ENCODE measurements around the gene HYAL3. TPM values are rescaled to one million over a fixed set of nuclear protein-coding genes. Genes with fewer than 3 reads are reported as not detected.

The HYAL3 gene
- total and polyA plus RNA-seq, 2 of the 8 experiments (the other 6 are each of a cell fraction or from before 2014, with no cell fraction given), result 3.2 to 12.2 TPM

DNA sequence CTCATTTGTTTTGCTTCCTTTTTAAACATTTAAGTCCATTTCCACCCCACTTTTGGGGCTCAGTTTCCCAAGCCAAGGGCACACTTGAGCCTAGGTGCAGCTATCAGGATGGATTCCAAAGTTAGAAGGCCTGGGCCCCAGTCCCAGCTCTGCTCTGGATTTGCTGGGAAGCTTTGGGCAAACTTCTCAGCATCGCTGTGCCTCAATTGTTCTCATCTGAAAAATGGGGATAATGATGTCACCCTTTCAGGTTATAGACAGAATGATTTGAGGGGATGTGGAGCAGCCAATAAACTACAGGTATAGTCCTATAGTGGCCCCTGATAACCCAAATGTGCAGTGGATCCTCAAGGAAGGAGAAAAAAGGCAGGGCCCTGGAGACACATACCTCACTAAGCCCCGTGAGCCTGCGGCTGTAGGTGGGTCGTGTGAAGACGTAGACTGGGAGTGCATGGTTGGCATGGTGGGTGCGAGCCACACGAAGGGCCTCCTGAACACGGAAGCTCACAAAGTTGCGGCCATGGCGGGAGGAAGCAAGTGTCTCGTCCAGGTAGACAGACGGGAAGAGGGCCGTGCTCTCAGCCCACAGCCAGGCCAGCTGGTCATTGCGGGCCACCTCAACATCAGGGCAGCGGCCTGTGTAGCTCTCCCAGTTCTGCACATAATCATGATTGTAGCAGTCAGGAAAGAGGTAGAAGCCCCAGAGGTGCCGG lies 20.1 kb upstream of the HYAL3 start:
- no peak overlapping the region for H4K91ac ChIP-seq (replicated peaks; ENCODE audit: insufficient read length, low read length)
- ChIA-PET CTCF (ENCODE audit: partially characterized antibody) (interaction anchor here (0.6 to 3.9 kb wide), 9 partner anchors 9 to 198 kb away, joined by 3 to 17 read pairs (median 4); partner anchors contain the start of genes HYAL1 and TUSC2), POLR2A (ENCODE audit: partially characterized antibody) (interaction anchor here (0.8 to 12.6 kb wide), 7 partner anchors 10 to 68 kb away, joined by 3 to 149 read pairs (median 5); partner anchors contain the start of genes HYAL1, HYAL3, NAA80 and TUSC2)
- H3K27me3 ChIP-seq (replicated peaks in 1 of 4; ENCODE audit: control insufficient read depth in 3 of 4, extremely low read depth in 1 of 4, insufficient read depth in 3 of 4, low read length in 3 of 4), result no peaks in the 10 kb centered on the region
- DNase-seq (ENCODE audit: low read depth in 1 of 2, low spot score in 2 of 2) (no peak), FAIRE-seq (no peak)
- H4K20me1 ChIP-seq (replicated peaks in 1 of 2; ENCODE audit: control insufficient read depth in 1 of 2, insufficient read depth in 2 of 2, low read length in 2 of 2), result peaks cover 19 to 35% of the 10 kb centered on the region in 2 experiments
- H4K5ac ChIP-seq (ENCODE audit: insufficient read length, low read depth, low read length), result no peak overlapping the region
- H2BK12ac ChIP-seq (ENCODE audit: low read depth, low read length), result no peak overlapping the region
- no peaks in the 10 kb centered on the region for H3K9me3 ChIP-seq (ENCODE audit: insufficient read depth in 2 of 2, low read depth in 1 of 2, low read length in 1 of 2)
- peaks cover 17% of the 10 kb centered on the region for H3K23me2 ChIP-seq (ENCODE audit: low read depth, low read length)
- H2BK5ac ChIP-seq (ENCODE audit: low read depth, low read length), result no peak overlapping the region
- no peak overlapping the region; the same call in 1 of the 2 replicates for H4K8ac ChIP-seq (ENCODE audit: extremely low read depth, insufficient read depth, low read length)
- H3K79me1 ChIP-seq (ENCODE audit: low read depth, low read length), result peaks cover 20% of the 10 kb centered on the region
- H3K23ac ChIP-seq (ENCODE audit: insufficient read length), result no peak overlapping the region
- H3K56ac ChIP-seq (replicated peaks; ENCODE audit: insufficient read length, low read depth, low read length), result no peak overlapping the region
- WGBS, 2 experiments (ENCODE audit: extremely low coverage in 1 of 2, insufficient coverage in 1 of 2, insufficient read length in 1 of 2, insufficient replicate concordance in 2 of 2, low coverage in 1 of 2, low lambda C conversion rate in 2 of 2, missing lambda C conversion rate in 1 of 2), result 96% methylated on average over 16 of the region's 16 CpGs; no CpG with 5 or more reads in 1 of the 2 experiments
- H3K4ac ChIP-seq (replicated peaks; ENCODE audit: insufficient read length, low read depth, low read length), result no peak overlapping the region
- H3K18ac ChIP-seq (ENCODE audit: extremely low read depth, low read length), result no peak overlapping the region
- H3K9ac ChIP-seq (replicated peaks in 1 of 4; ENCODE audit: extremely low read depth in 1 of 4, low read depth in 3 of 4, low read length in 3 of 4), result no peak overlapping the region
- peaks cover 0 to 33% (median 19%) of the 10 kb centered on the region in 4 experiments; a peak in 6 of 7 replicates for H3K4me1 ChIP-seq (replicated peaks in 1 of 4; ENCODE audit: control insufficient read depth in 3 of 4, insufficient read depth in 4 of 4, low read length in 3 of 4)
- H2BK15ac ChIP-seq (ENCODE audit: low read length), result 0 out of 2 replicates have a peak overlapping the region, but pooled peaks have one; percentile 55
- H3K36me3 ChIP-seq (ENCODE audit: control insufficient read depth in 2 of 4, insufficient read depth in 4 of 4, low read length in 3 of 4), result peaks cover 16 to 34% (median 28%) of the 10 kb centered on the region in 4 experiments
- no peak overlapping the region for H2AFZ ChIP-seq (ENCODE audit: low read length)
- H3K4me3 ChIP-seq (ENCODE audit: extremely low read depth in 1 of 4, insufficient read depth in 2 of 4, low read depth in 3 of 4, low read length in 4 of 4), result no peak overlapping the region
- H2BK120ac ChIP-seq (replicated peaks; ENCODE audit: low read depth, low read length), result no peak overlapping the region
- H3K79me2 ChIP-seq (ENCODE audit: control insufficient read depth in 1 of 2, insufficient read depth in 2 of 2, low read length in 2 of 2), result peaks cover 0 to 25% of the 10 kb centered on the region in 2 experiments; a peak in 3 of 4 replicates
- no peak overlapping the region for H3K14ac ChIP-seq (ENCODE audit: insufficient read length)
- 0 out of 2 replicates have a peak overlapping the region, but pooled peaks have one; percentile 32 for H3K27ac ChIP-seq (ENCODE audit: low read depth, low read length)
- peak overlapping the region in 1 of 2 experiments; percentile 97; a peak in 2 of 4 replicates for H3K4me2 ChIP-seq (ENCODE audit: insufficient read depth in 1 of 2, low read depth in 2 of 2, low read length in 2 of 2)
- no peak overlapping the region for H2AK5ac ChIP-seq (ENCODE audit: low read depth, low read length)
- H2BK20ac ChIP-seq (ENCODE audit: low read length), result no peak overlapping the region
- TF ChIP-seq POLR2A (IDR thresholded peaks at IDR 0.05; ENCODE audit: control extremely low read depth in 1 of 2, low read depth in 2 of 2, low read length in 2 of 2), result no peak
- no peak for TF ChIP-seq SAP30 (IDR thresholded peaks at IDR 0.05; ENCODE audit: insufficient read depth, insufficient replicate concordance, low read length)
- TF ChIP-seq TCF12 (IDR thresholded peaks at IDR 0.05; ENCODE audit: low read depth, low read length), result no peak
- no peak for TF ChIP-seq BRCA1 (IDR thresholded peaks at IDR 0.05; ENCODE audit: low read depth, low read length)
- TF ChIP-seq SUZ12 (IDR thresholded peaks at IDR 0.05; ENCODE audit: low read length), result no peak
- TF ChIP-seq JUN (IDR thresholded peaks at IDR 0.05; ENCODE audit: low read depth, low read length), result no peak
- no peak for TF ChIP-seq NRF1 (IDR thresholded peaks at IDR 0.05; ENCODE audit: low read depth, low read length)
- TF ChIP-seq RNF2 (IDR thresholded peaks at IDR 0.05; ENCODE audit: borderline replicate concordance, low read depth, low read length, missing control alignments, poor library complexity, severe bottlenecking), result no peak
- TF ChIP-seq CREB1 (IDR thresholded peaks at IDR 0.05), result no peak
- TF ChIP-seq JUND (IDR thresholded peaks at IDR 0.05; ENCODE audit: low read length), result no peak
- TF ChIP-seq POLR2AphosphoS5 (IDR thresholded peaks at IDR 0.05; ENCODE audit: low read depth, low read length), result no peak

Measured in H1 (cell line).